ENCODE data around the gene ITGA11. TPM values are rescaled to one million over a fixed set of nuclear protein-coding genes. Genes with fewer than 3 reads are reported as not detected.

ITGA11 gene
- total and polyA plus RNA-seq, 10 donors: 0.27 to 17.2 (median 5.8) TPM

DNA sequence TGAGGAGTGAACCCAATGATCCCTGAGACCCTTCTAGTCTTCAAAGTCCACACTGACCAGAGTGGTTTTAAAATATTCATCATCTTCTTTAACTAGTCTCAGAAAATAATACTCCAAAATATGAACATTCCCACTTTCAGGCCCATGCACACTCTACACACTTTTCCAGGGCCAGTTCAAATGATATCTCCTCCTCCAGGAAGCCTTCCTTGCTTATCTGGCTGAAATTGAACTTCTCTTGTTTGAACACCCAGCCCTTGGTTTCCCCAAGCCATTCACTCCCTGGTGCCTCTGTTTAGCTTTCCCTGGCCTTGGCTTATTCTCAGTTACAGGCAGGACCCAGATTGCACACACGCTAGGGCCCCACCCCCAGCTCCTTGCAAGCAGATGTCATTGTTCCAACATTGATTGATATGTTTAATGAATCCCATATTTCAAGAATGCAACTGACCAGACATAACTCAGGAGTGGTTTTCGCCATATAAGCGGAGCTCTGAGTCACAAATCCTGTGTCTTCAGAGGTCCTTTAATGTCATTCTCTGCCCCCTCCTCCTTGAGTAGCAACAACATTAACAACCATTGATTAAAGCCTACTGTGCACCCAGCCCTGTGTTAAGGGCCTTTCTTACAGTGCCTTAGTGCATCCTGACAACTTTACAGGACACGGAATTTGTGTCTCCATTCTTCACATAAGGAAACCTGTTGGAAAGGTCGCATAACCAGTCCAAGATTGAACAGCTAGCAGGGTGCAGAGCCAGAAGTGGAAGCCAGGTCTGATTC lies 2.1 kb downstream of the ITGA11 start:
- Histone ChIP-seq H3K36me3 (no peaks in the 10 kb centered on the region), H3K4me3 (no peak overlapping the region), H3K9me3 (no peaks in the 10 kb centered on the region), H3K27ac (no peak overlapping the region), H3K27me3 (replicated peaks in 1 of 7) (peaks cover 0 to 66% (median 27%) of the 10 kb centered on the region in 7 donors), H3K4me1 (peaks cover 0 to 26% (median 17%) of the 10 kb centered on the region in 6 donors)
- DNase-seq: no peak
- TF ChIP-seq, protein P1, sequence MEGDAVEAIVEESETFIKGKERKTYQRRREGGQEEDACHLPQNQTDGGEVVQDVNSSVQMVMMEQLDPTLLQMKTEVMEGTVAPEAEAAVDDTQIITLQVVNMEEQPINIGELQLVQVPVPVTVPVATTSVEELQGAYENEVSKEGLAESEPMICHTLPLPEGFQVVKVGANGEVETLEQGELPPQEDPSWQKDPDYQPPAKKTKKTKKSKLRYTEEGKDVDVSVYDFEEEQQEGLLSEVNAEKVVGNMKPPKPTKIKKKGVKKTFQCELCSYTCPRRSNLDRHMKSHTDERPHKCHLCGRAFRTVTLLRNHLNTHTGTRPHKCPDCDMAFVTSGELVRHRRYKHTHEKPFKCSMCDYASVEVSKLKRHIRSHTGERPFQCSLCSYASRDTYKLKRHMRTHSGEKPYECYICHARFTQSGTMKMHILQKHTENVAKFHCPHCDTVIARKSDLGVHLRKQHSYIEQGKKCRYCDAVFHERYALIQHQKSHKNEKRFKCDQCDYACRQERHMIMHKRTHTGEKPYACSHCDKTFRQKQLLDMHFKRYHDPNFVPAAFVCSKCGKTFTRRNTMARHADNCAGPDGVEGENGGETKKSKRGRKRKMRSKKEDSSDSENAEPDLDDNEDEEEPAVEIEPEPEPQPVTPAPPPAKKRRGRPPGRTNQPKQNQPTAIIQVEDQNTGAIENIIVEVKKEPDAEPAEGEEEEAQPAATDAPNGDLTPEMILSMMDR (IDR thresholded peaks at IDR 0.05 in 8 of 11, conservative IDR thresholded peaks at IDR 0.05 in 3 of 11): no peak
- TF ChIP-seq POLR2A (IDR thresholded peaks at IDR 0.05): no peak
- TF ChIP-seq POLR2AphosphoS5 (IDR thresholded peaks at IDR 0.05): no peak
- intact Hi-C loops (cut with DNase I; ENCODE audit: low total_unique reads): no loop called here
- 89 to 97% (median 94%) methylated on average over 5 of the region's 5 CpGs for WGBS, 5 donors

- Histone ChIP-seq H3K4me1 (peaks cover 0 to 26% (median 17%) of the 10 kb centered on the region in 6 donors), H3K36me3 (no peaks in the 10 kb centered on the region), H3K27ac (no peak overlapping the region), H3K9me3 (no peaks in the 10 kb centered on the region), H3K27me3 (replicated peaks in 1 of 7) (peaks cover 0 to 52% (median 27%) of the 10 kb centered on the region in 7 donors), H3K4me3 (no peak overlapping the region)
- TF ChIP-seq, protein P1 (IDR thresholded peaks at IDR 0.05 in 8 of 11, conservative IDR thresholded peaks at IDR 0.05 in 3 of 11): no peak
- no peak for TF ChIP-seq POLR2A (IDR thresholded peaks at IDR 0.05)
- no peak for TF ChIP-seq POLR2AphosphoS5 (IDR thresholded peaks at IDR 0.05)
- 71 to 96% (median 92%) methylated on average over 2 of the region's 2 CpGs for WGBS, 5 donors
- intact Hi-C loops (cut with DNase I; ENCODE audit: low total_unique reads): no loop called here
- no peak for DNase-seq
Measured at GRCh38 chr15:68428431-68428940, 3.5 kb downstream of the ITGA11 start.

DNA sequence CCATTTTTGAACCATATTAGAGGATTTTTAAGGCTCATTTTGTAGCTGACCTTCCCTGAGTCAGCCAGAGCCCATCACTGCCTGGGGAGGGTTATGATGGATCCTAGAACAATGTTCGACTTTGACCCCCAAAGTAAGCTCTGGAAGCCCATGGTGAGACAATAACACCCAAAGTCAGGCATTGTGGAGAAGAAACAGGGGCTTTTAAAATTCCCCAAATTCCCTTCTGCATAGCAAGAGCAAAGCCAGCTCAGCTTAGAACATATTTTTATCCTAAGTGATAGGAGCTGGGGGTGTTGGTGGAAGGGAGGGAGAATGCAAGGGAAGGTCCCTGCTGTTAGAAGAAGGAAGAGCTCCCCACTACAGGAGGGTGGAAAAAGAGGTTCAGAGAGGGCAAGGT lies 4.0 kb downstream of the ITGA11 start:
- Histone ChIP-seq H3K36me3 (no peaks in the 10 kb centered on the region), H3K27ac (no peak overlapping the region), H3K27me3 (replicated peaks in 1 of 7) (peaks cover 0 to 47% (median 25%) of the 10 kb centered on the region in 7 donors), H3K4me3 (no peak overlapping the region), H3K9me3 (no peaks in the 10 kb centered on the region), H3K4me1 (peaks cover 0 to 26% (median 17%) of the 10 kb centered on the region in 6 donors)
- no peak for DNase-seq
- WGBS, 5 donors: 72 to 93% (median 85%) methylated on average over 1 of the region's 1 CpG
- no peak for TF ChIP-seq POLR2A (IDR thresholded peaks at IDR 0.05)
- TF ChIP-seq POLR2AphosphoS5 (IDR thresholded peaks at IDR 0.05): no peak
- TF ChIP-seq, protein P1 (IDR thresholded peaks at IDR 0.05 in 8 of 11, conservative IDR thresholded peaks at IDR 0.05 in 3 of 11): no peak
- intact Hi-C loops (cut with DNase I; ENCODE audit: low total_unique reads): no loop called here

- Histone ChIP-seq H3K27ac (no peak overlapping the region), H3K9me3 (no peaks in the 10 kb centered on the region), H3K27me3 (replicated peaks in 1 of 7) (peaks cover 0 to 41% (median 20%) of the 10 kb centered on the region in 7 donors), H3K4me3 (no peak overlapping the region), H3K4me1 (peaks cover 0 to 25% (median 14%) of the 10 kb centered on the region in 6 donors), H3K36me3 (no peaks in the 10 kb centered on the region)
- DNase-seq: no peak
- intact Hi-C loops (cut with DNase I; ENCODE audit: low total_unique reads): no loop called here
- WGBS, 5 donors: 18 to 42% (median 35%) methylated on average over 3 of the region's 3 CpGs
- no peak for TF ChIP-seq POLR2AphosphoS5 (IDR thresholded peaks at IDR 0.05)
- no peak for TF ChIP-seq POLR2A (IDR thresholded peaks at IDR 0.05)
- TF ChIP-seq, protein P1 (IDR thresholded peaks at IDR 0.05 in 8 of 11, conservative IDR thresholded peaks at IDR 0.05 in 3 of 11): no peak
Measured at GRCh38 chr15:68427366-68427765, 4.6 kb downstream of the ITGA11 start.

Data from spleen (tissue), 11 donors.